ENCODE results near the gene PPP1R18. TPM values are rescaled to one million over a fixed set of nuclear protein-coding genes. Genes with fewer than 3 reads are reported as not detected.

PPP1R18 gene
- total RNA-seq, 1 experiment from 2014 or later: 33.6 TPM

GRCh38 chr6:30714263-30714662, 27.8 kb upstream of the PPP1R18 start:
- no peaks in the 10 kb centered on the region for H3K27me3 ChIP-seq (ENCODE audit: insufficient read depth, low read length)
- intact Hi-C loops (cut with micrococcal nuclease): no loop called here
- H3K27ac ChIP-seq (ENCODE audit: low read depth, low read length): no peak overlapping the region
- H3K9ac ChIP-seq (ENCODE audit: low read length): no peak overlapping the region
- CTCF ChIA-PET: no interaction called here
- no peaks in the 10 kb centered on the region for H3K9me2 ChIP-seq (ENCODE audit: insufficient read depth)
- DNase-seq (ENCODE audit: low read depth, low spot score): no peak
- POLR2A ChIA-PET: no interaction called here
- no peaks in the 10 kb centered on the region for H4K20me1 ChIP-seq (ENCODE audit: insufficient read depth)
- H2AFZ ChIP-seq (ENCODE audit: low read depth, low read length, poor library complexity, severe bottlenecking): no peak overlapping the region
- TF ChIP-seq SRF (IDR thresholded peaks at IDR 0.05; ENCODE audit: low read depth): no peak
- no peak for TF ChIP-seq FOSL1 (IDR thresholded peaks at IDR 0.05; ENCODE audit: low read depth)
- TF ChIP-seq EZH2 (IDR thresholded peaks at IDR 0.05): no peak
- TF ChIP-seq SP1 (IDR thresholded peaks at IDR 0.05; ENCODE audit: low read depth): no peak
- TF ChIP-seq YY1 (IDR thresholded peaks at IDR 0.05; ENCODE audit: extremely low read depth, insufficient replicate concordance, low read depth, low read length): no peak
- TF ChIP-seq JUND (IDR thresholded peaks at IDR 0.05): no peak
- no peak for TF ChIP-seq CBX3 (IDR thresholded peaks at IDR 0.05; ENCODE audit: low read depth)
- TF ChIP-seq TCF7L2 (IDR thresholded peaks at IDR 0.05; ENCODE audit: borderline replicate concordance, extremely low read depth, insufficient read depth, insufficient read length): no peak
- no peak for TF ChIP-seq ZNF274 (IDR thresholded peaks at IDR 0.05; ENCODE audit: low read depth, low read length)
- no peak for TF ChIP-seq SIN3A (IDR thresholded peaks at IDR 0.05; ENCODE audit: low read depth)
- peaks cover 7 to 21% of the 10 kb centered on the region in 2 experiments; a peak in 2 of 4 replicates for H3K36me3 ChIP-seq (ENCODE audit: control insufficient read depth in 1 of 2, insufficient read depth in 2 of 2, low read length in 2 of 2)
- no peak overlapping the region for H3K4me2 ChIP-seq (ENCODE audit: low read length)
- H3K4me3 ChIP-seq (replicated peaks in 1 of 2; ENCODE audit: low read depth in 1 of 2, low read length in 2 of 2): no peak overlapping the region
- H3K9me3 ChIP-seq (ENCODE audit: control insufficient read depth in 1 of 2, insufficient read depth in 1 of 2, low read depth in 1 of 2, low read length in 2 of 2): no peaks in the 10 kb centered on the region
- BruUV-seq (replicated peaks): no TSS peak
- no peak for ATAC-seq
- RAD21 ChIA-PET (ENCODE audit: low non-redundant PET in 1 of 2, low total read pairs in 2 of 2, uncharacterized antibody in 2 of 2, unreplicated experiment in 2 of 2): no interaction called here
- H3K79me2 ChIP-seq (ENCODE audit: insufficient read depth, low read length): peaks cover 18% of the 10 kb centered on the region
- H3K4me1 ChIP-seq (ENCODE audit: control insufficient read depth in 1 of 2, insufficient read depth in 2 of 2, low read length in 2 of 2): peaks cover 5 to 32% of the 10 kb centered on the region in 2 experiments

GRCh38 chr6:30712441-30712945, 26.0 kb upstream of the PPP1R18 start:
- Histone ChIP-seq H4K20me1 (ENCODE audit: insufficient read depth) (no peaks in the 10 kb centered on the region), H3K36me3 (ENCODE audit: control insufficient read depth in 1 of 2, insufficient read depth in 2 of 2, low read length in 2 of 2) (peaks cover 7 to 21% of the 10 kb centered on the region in 2 experiments; a peak in 2 of 4 replicates), H3K9me3 (ENCODE audit: control insufficient read depth in 1 of 2, insufficient read depth in 1 of 2, low read depth in 1 of 2, low read length in 2 of 2) (no peaks in the 10 kb centered on the region), H2AFZ (ENCODE audit: low read depth, low read length, poor library complexity, severe bottlenecking) (no peak overlapping the region), H3K9me2 (ENCODE audit: insufficient read depth) (no peaks in the 10 kb centered on the region), H3K27ac (ENCODE audit: low read depth, low read length) (no peak overlapping the region), H3K4me3 (replicated peaks in 1 of 2; ENCODE audit: low read depth in 1 of 2, low read length in 2 of 2) (no peak overlapping the region), H3K79me2 (ENCODE audit: insufficient read depth, low read length) (peaks cover 12% of the 10 kb centered on the region), H3K9ac (ENCODE audit: low read length) (no peak overlapping the region), H3K27me3 (ENCODE audit: insufficient read depth, low read length) (no peaks in the 10 kb centered on the region), H3K4me2 (ENCODE audit: low read length) (no peak overlapping the region), H3K4me1 (ENCODE audit: control insufficient read depth in 1 of 2, insufficient read depth in 2 of 2, low read length in 2 of 2) (peaks cover 8 to 16% of the 10 kb centered on the region in 2 experiments)
- BruUV-seq (replicated peaks): no TSS peak
- ATAC-seq (no peak), DNase-seq (ENCODE audit: low read depth, low spot score) (no peak)
- POLR2A ChIA-PET: no interaction called here
- CTCF ChIA-PET: no interaction called here
- intact Hi-C loops (cut with micrococcal nuclease): no loop called here
- RAD21 ChIA-PET (ENCODE audit: low non-redundant PET in 1 of 2, low total read pairs in 2 of 2, uncharacterized antibody in 2 of 2, unreplicated experiment in 2 of 2): no interaction called here
- TF ChIP-seq CTCF (IDR thresholded peaks at IDR 0.05 in 2 of 3, conservative IDR thresholded peaks at IDR 0.05 in 1 of 3; ENCODE audit: borderline replicate concordance in 1 of 3, insufficient read depth in 1 of 3, low read depth in 2 of 3, low read length in 2 of 3) (no peak), EZH2phosphoT487 (IDR thresholded peaks at IDR 0.05; ENCODE audit: borderline replicate concordance) (no peak), TCF7L2 (IDR thresholded peaks at IDR 0.05; ENCODE audit: borderline replicate concordance, extremely low read depth, insufficient read depth, insufficient read length) (no peak), ZBTB33 (IDR thresholded peaks at IDR 0.05; ENCODE audit: extremely low read depth, insufficient replicate concordance, low read length) (no peak), EGR1 (IDR thresholded peaks at IDR 0.05; ENCODE audit: low read depth) (no peak), CBX3 (IDR thresholded peaks at IDR 0.05; ENCODE audit: low read depth) (no peak), JUND (IDR thresholded peaks at IDR 0.05) (no peak), ZFX (IDR thresholded peaks at IDR 0.05) (no peak), ATF3 (IDR thresholded peaks at IDR 0.05) (no peak), RAD21 (IDR thresholded peaks at IDR 0.05; ENCODE audit: low read depth) (no peak), SIN3A (IDR thresholded peaks at IDR 0.05; ENCODE audit: low read depth) (no peak)

All from HCT116 (cell line).